ENCODE results near the gene HDAC2. TPM values are rescaled to one million over a fixed set of nuclear protein-coding genes. Genes with fewer than 3 reads are reported as not detected.

The HDAC2 gene
- total and polyA plus RNA-seq, 2 of the 13 experiments (the other 11 are each of a cell fraction or from before 2014, with no cell fraction given): 99.6 to 114 TPM

GRCh38 chr6:113954653-113955052 lies 16.3 kb downstream of the HDAC2 start:
- in situ Hi-C loops (cut with HindIII; ENCODE audit: extremely low pct_ligation_motif_present, low pct_unique_long_range_greater_than_20kb): no loop called here
- WGBS (ENCODE audit: low lambda C conversion rate): 100% methylated on average over 1 of the region's 1 CpG
- POLR2A ChIA-PET: no interaction called here

GRCh38 chr6:113953346-113953745 lies 17.6 kb downstream of the HDAC2 start:
- ChIA-PET POLR2A (no interaction called here), CTCF (ENCODE audit: low intra/inter-chr PET ratio, low total read pairs) (no interaction called here)
- Histone ChIP-seq H3K4me3 (replicated peaks in 1 of 3; ENCODE audit: insufficient read depth in 1 of 3, low read depth in 2 of 3, low read length in 3 of 3) (no peak overlapping the region), H3K9ac (ENCODE audit: insufficient read depth, low read depth, low read length) (no peak overlapping the region), H3K36me3 (replicated peaks in 1 of 2; ENCODE audit: control insufficient read depth in 1 of 2, insufficient read depth in 2 of 2, low read length in 2 of 2) (peaks cover 5 to 75% of the 10 kb centered on the region in 2 experiments), H2AFZ (ENCODE audit: low read length) (no peak overlapping the region), H3K9me3 (ENCODE audit: low read length) (no peaks in the 10 kb centered on the region), H3K4me1 (ENCODE audit: insufficient read depth, low read length) (no peaks in the 10 kb centered on the region), H3K27ac (ENCODE audit: extremely low read length, insufficient read depth, low read length) (no peak overlapping the region), H3K79me2 (ENCODE audit: insufficient read depth, low read length) (peaks cover 14% of the 10 kb centered on the region), H3K27me3 (ENCODE audit: control insufficient read depth in 1 of 2, insufficient read depth in 2 of 2, low read length in 2 of 2) (no peaks in the 10 kb centered on the region), H4K20me1 (ENCODE audit: insufficient read depth, low read length) (0 out of 2 replicates have a peak, but pooled peaks cover 3% of the 10 kb centered on the region), H3K4me2 (ENCODE audit: low read depth, low read length) (no peak overlapping the region)
- no TSS peak for BruUV-seq (replicated peaks)
- in situ Hi-C loops (cut with HindIII; ENCODE audit: extremely low pct_ligation_motif_present, low pct_unique_long_range_greater_than_20kb) (no loop called here), intact Hi-C loops (cut with micrococcal nuclease; ENCODE audit: unreplicated experiment) (no loop called here)
- FAIRE-seq (no peak), ATAC-seq (no peak), DNase-seq (ENCODE audit: low spot score) (no peak)
- TF ChIP-seq NCOA5 (CRISPR knock-in tag; IDR thresholded peaks at IDR 0.05) (no peak), ZNF576 (CRISPR knock-in tag; IDR thresholded peaks at IDR 0.05) (no peak), ZNF20 (CRISPR knock-in tag; IDR thresholded peaks at IDR 0.05) (no peak), NR2F1 (CRISPR knock-in tag; IDR thresholded peaks at IDR 0.05) (no peak), ZNF33B (CRISPR knock-in tag; IDR thresholded peaks at IDR 0.05) (no peak), ZNF101 (CRISPR knock-in tag; IDR thresholded peaks at IDR 0.05; ENCODE audit: borderline replicate concordance, low read depth) (no peak)

More at GRCh38 chr6:113954653-113955052, 16.3 kb downstream of the HDAC2 start:
- FAIRE-seq (no peak), ATAC-seq (no peak), DNase-seq (ENCODE audit: low spot score) (no peak)
- Histone ChIP-seq H3K4me1 (ENCODE audit: insufficient read depth, low read length) (no peaks in the 10 kb centered on the region), H2AFZ (ENCODE audit: low read length) (no peak overlapping the region), H3K36me3 (replicated peaks in 1 of 2; ENCODE audit: control insufficient read depth in 1 of 2, insufficient read depth in 2 of 2, low read length in 2 of 2) (peaks cover 4 to 70% of the 10 kb centered on the region in 2 experiments), H3K4me2 (ENCODE audit: low read depth, low read length) (no peak overlapping the region), H3K79me2 (ENCODE audit: insufficient read depth, low read length) (peaks cover 27% of the 10 kb centered on the region), H4K20me1 (ENCODE audit: insufficient read depth, low read length) (peaks cover 4% of the 10 kb centered on the region; the same call in 1 of the 2 replicates), H3K27me3 (ENCODE audit: control insufficient read depth in 1 of 2, insufficient read depth in 2 of 2, low read length in 2 of 2) (no peaks in the 10 kb centered on the region), H3K9ac (ENCODE audit: insufficient read depth, low read depth, low read length) (no peak overlapping the region), H3K4me3 (replicated peaks in 1 of 3; ENCODE audit: insufficient read depth in 1 of 3, low read depth in 2 of 3, low read length in 3 of 3) (no peak overlapping the region), H3K9me3 (ENCODE audit: low read length) (no peaks in the 10 kb centered on the region), H3K27ac (ENCODE audit: extremely low read length, insufficient read depth, low read length) (no peak overlapping the region)
- TF ChIP-seq RAD21 (CRISPR knock-in tag; IDR thresholded peaks at IDR 0.05) (no peak), AHR (CRISPR knock-in tag; IDR thresholded peaks at IDR 0.05) (no peak), GTF2F1 (IDR thresholded peaks at IDR 0.05; ENCODE audit: low read length) (no peak), ZNF710 (CRISPR knock-in tag; IDR thresholded peaks at IDR 0.05; ENCODE audit: borderline replicate concordance) (no peak), ZNF883 (CRISPR knock-in tag; IDR thresholded peaks at IDR 0.05; ENCODE audit: not compliant biosample characterization) (no peak), ZNF253 (CRISPR knock-in tag; IDR thresholded peaks at IDR 0.05; ENCODE audit: borderline replicate concordance) (no peak), LCORL (IDR thresholded peaks at IDR 0.05) (no peak), LCORL (CRISPR knock-in tag; IDR thresholded peaks at IDR 0.05) (no peak), HHEX (CRISPR knock-in tag; IDR thresholded peaks at IDR 0.05) (no peak)
- CTCF ChIA-PET (ENCODE audit: low intra/inter-chr PET ratio, low total read pairs): no interaction called here
- no TSS peak for BruUV-seq (replicated peaks)
- intact Hi-C loops (cut with micrococcal nuclease; ENCODE audit: unreplicated experiment): no loop called here
